NCI-H345 (cell line): ENCODE data around the gene DUSP10.

ENCODE experiments used
- DNase-seq: peaks from one replicate; lab custom pipeline; 2025; lab: John Stamatoyannopoulos, UW

DUSP10 gene

GRCh38 chr1:221741703-221742554 lies at the start of gene DUSP10:
DUSP10 (minus strand) TSS chr1:221742089; CDS start chr1:221739744, 2,345 bp downstream.
- peak; percentile 100 for DNase-seq

GRCh38 chr1:221788466-221788865 lies 46.6 kb upstream of the DUSP10 start:
- no peak for DNase-seq

GRCh38 chr1:221786647-221787046 lies 44.8 kb upstream of the DUSP10 start:
- no peak for DNase-seq

DNA sequence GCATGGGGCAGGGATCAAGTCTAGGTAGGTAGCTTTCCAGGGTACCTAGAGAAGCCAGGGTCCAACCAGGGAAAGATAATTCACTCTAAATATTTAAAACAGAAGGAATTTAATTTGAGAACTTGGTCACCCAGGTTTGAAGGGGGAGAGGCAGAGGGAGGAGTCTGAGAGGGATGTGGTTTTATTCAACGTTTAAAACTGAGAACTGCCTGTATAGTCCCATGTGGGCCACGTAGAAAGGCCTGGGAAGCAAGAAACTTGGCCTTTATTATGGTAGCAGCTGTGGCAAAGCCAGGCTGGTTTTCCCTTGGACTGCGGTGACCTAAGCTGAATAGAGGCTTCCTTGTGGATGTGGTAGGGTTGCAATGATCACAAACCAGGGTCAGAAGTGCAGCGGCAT lies 42.0 kb upstream of the DUSP10 start:
- DNase-seq = no peak

GRCh38 chr1:221783437-221783836 lies 41.5 kb upstream of the DUSP10 start:
- DNase-seq = no peak

- no peak for DNase-seq
These were observed 41.1 kb upstream of the DUSP10 start for GRCh38 chr1:221782970-221783369.

- no peak for DNase-seq
These were observed 40.6 kb upstream of the DUSP10 start for GRCh38 chr1:221782477-221782876.

- DNase-seq = no peak
These were observed 39.3 kb upstream of the DUSP10 start for GRCh38 chr1:221781102-221781755.

- DNase-seq = no peak
These were observed 38.3 kb upstream of the DUSP10 start for GRCh38 chr1:221780175-221780574.

- no peak for DNase-seq
These were observed 37.9 kb upstream of the DUSP10 start for GRCh38 chr1:221779771-221780170.

GRCh38 chr1:221778535-221779142 lies 36.8 kb upstream of the DUSP10 start:
- no peak for DNase-seq

- DNase-seq = no peak
These were observed 36.2 kb upstream of the DUSP10 start for GRCh38 chr1:221778125-221778524.

GRCh38 chr1:221777431-221778072 lies 35.7 kb upstream of the DUSP10 start:
- no peak for DNase-seq

DNA sequence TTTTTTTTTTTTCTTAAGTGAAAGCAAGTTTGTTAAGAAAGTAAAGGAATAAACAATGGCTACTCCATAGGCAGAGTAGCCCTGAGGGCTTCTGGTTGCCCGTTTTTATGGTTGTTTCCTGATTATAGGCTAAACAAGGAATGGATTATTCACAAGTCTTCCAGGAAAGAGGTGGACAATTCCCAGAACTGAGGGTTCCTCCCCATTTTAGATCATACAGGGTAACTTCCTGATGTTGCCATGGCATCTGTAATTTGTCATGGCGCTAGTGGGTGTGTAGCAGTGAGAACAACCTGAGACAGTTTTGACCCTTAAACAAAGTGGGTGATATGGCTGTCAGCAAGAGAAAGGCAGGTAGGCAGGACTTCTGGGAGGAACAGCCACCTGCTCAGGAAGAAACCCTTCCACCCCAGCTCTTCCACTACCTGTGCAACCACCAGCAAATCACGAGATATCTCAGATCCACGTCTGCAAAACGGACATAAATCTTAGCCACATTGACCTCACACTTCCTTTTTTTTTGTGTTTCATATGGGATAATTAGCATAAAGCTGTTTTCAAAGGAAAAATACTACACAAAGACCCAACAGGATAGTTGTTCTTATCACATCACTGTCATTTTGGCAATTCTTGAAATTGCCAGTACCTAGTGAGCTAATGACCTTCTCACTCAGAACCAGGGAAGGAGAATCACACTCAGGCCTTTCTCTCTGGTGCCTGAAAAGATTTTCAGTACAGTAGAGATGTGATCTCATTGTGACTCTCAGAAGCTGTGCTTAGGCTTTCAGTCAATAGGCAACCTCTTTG lies 34.8 kb upstream of the DUSP10 start:
- no peak for DNase-seq

DNA sequence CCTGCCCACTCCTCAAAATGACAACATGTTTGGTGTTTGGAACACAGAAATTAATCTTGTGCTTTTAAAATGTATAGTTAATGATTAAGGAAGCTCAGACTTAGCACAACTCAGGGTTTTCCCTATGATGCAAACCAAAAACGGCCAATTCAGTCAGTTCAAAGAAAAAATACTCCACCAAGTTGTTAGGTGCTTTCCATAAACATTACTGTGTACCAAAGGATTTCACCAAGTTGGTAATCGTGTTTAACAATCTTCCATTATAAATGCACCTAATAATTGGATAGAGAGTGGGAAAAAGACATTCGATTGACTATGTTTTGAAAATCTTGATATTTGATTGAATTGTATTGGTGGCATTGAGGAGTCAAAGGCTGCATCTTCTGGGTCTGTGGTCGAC lies 33.3 kb upstream of the DUSP10 start:
- no peak for DNase-seq

DNA sequence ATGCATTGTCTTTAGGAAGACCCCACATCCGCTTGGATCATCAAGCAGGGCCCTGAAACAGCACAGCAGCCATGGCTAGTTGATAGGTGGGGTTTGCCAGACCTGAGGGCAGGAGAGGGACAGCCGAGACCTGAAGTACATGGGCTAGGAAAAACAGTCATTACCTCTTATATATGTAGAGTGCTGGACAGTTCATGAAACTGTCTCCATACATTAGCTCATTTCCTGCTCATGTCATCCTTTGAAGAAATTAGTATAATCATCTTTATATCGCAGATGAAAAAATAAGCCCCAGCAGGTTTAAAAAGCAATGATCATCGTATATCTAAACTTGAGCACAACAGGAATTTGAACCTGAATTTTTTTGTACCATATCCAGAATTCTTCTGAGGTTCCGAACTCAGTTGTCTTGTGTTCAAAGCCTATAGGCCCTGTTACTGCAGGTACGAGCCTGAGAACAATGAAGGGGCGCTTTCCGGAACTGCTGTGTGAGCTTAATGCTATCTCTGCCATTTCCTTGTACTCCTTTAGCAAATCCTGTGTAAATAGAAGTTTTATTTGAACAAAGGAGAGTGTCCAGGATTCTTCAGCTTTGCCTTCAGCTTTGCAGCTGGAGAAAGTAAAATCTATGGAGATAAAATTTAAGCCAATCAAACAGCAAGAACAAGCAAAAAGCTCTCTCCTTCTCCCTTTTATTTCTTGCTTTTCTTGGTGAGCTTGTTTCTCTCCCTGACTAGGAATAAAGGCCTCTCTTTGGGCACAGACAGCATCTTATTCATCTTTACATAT lies 32.4 kb upstream of the DUSP10 start:
- no peak for DNase-seq

DNA sequence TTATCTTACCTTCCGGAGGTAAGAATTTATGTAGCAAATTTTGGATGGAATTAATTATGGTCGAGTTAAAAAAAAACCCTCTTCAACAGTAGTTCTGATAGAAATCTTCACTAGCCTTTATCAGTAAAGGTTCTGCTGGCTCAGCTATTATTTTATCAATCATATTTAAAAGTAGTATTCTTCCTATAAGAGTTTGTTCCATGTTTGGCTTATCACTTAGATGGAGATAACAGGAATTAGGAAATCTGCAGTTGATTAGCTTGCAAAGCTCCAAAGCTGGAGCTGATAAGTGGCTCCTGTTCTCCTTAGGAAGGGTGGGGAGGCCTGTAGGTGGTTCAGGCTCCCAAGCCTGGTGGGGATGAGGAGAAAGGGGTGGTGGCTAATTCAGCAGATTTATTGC lies 31.5 kb upstream of the DUSP10 start:
- DNase-seq = no peak

GRCh38 chr1:221772117-221772516 lies 30.2 kb upstream of the DUSP10 start:
- no peak for DNase-seq

DNA sequence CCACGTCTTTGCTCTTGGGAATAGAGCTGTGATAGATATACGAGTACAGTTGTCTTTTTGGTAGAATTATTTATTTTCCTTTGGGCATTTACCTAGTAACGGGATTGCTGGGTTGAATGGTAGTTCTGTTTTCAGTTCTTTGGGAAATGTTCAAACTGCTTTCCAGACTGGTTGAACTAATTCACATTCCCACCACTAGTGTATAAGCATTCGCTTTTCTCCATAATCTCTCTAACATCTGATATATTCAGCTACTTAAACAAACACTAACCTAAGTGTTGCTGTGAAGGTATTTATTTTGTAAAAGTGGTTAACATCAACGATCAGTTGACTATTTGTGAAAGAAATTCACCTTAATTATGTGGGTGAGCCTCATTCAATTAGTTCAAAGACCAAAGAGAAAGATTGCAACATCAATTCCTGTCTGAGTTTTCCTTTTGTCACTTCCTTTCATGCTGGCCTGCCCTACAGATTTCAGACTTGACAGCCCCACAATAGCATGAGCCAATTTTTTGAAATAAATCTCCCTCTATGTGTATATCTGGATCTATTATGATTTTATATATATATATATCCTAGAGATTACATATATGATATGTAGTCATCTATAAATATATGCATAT lies 26.7 kb upstream of the DUSP10 start:
- DNase-seq = no peak

GRCh38 chr1:221766210-221766609 lies 24.3 kb upstream of the DUSP10 start:
- no peak for DNase-seq
